DND-41 (cell line): ENCODE measurements around the gene RTN4IP1.

Experiments used
- CTCF ChIP-seq: IDR thresholded peaks from 2 replicates; pipeline ENCODE4 v1.5.1; 2012; ENCODE audit warnings: borderline replicate concordance, low read length, moderate library complexity, mild to moderate bottlenecking; ENCODE audit not compliant: poor library complexity, severe bottlenecking; ENCODE audit errors: extremely low read depth
- EZH2 ChIP-seq: IDR thresholded peaks from 3 replicates; pipeline ENCODE4 v1.6.1; 2012; ENCODE audit warnings: borderline replicate concordance, low read depth, mild to moderate bottlenecking, moderate library complexity, low read length, inconsistent platforms; ENCODE audit not compliant: severe bottlenecking

DNA sequence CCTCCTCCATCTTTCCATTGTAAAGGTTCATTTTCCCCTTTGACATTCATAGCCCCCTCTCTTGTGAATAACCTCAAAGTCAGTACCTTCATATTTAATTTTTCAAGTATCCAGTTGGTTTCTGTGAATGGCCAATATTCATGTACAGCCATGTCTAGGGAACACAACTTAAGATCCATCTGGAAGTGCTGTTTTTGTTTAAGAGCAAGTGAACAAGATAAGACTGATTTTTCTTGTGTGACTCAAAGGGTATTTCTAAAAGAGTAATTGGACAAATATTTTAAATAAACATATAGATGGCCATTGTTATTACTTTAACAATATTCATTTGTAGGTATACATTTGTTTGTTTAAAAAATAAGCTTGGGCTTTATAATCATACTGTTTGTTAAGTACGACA is 92.9 kb downstream of the RTN4IP1 start:
- no peak for TF ChIP-seq CTCF
- TF ChIP-seq EZH2 = no peak
